Fibroblast of lung (primary cell): ENCODE data around the gene KCTD4. TPM values are rescaled to one million over a fixed set of nuclear protein-coding genes. Genes with fewer than 3 reads are reported as not detected.
"Not testable (repeated sequence)": the region's sequence is repeated elsewhere in the genome, so short reads cannot be mapped to it uniquely, and the experiment has no call there.

Experiments used
- DNase-seq, 2 donors: peaks; one replicate each; pipeline versions ENCODE4 v3.0.0 to v3.0.0-alpha.2; 2010; ENCODE audit warnings: low read depth in 2 of 2
- H2AFZ ChIP-seq: 2 replicates; pipeline ENCODE4 v1.5.1; 2012; ENCODE audit warnings: low read length, control low read depth, inconsistent platforms
- H3K27ac ChIP-seq: 2 replicates; pipeline ENCODE4 v1.5.1; 2011; ENCODE audit warnings: low read length, control low read depth; ENCODE audit not compliant: insufficient read depth
- H3K27me3 ChIP-seq: 2 replicates; pipeline ENCODE4 v1.5.1; 2011; ENCODE audit warnings: mild to moderate bottlenecking, low read length; ENCODE audit not compliant: control insufficient read depth, insufficient read depth
- H3K36me3 ChIP-seq: 2 replicates; pipeline ENCODE4 v1.5.1; 2011; ENCODE audit warnings: low read length; ENCODE audit not compliant: control insufficient read depth, insufficient read depth
- H3K4me1 ChIP-seq: 2 replicates; pipeline ENCODE4 v1.5.1; 2011; ENCODE audit warnings: low read length; ENCODE audit not compliant: control insufficient read depth, insufficient read depth; ENCODE audit errors: extremely low read depth
- H3K4me2 ChIP-seq: 2 replicates; pipeline ENCODE4 v1.5.1; 2011; ENCODE audit warnings: low read length, control low read depth; ENCODE audit not compliant: insufficient read depth; ENCODE audit errors: extremely low read depth
- H3K4me3 ChIP-seq, 4 experiments: fragments of 200-600 bp in 1 of 4; sonication (generic) in 1 of 4; replicated peaks in 1 of 4; 2 replicates each; pipeline ENCODE4 v1.5.1; 2011 to 2016; ENCODE audit warnings: low read length in 4 of 4, low read depth in 3 of 4, mild to moderate bottlenecking in 3 of 4, control low read depth in 2 of 4, inconsistent platforms in 1 of 4, mixed read lengths in 1 of 4; ENCODE audit not compliant: insufficient read depth in 1 of 4; ENCODE audit errors: control extremely low read depth in 1 of 4
- H3K79me2 ChIP-seq: 2 replicates; pipeline ENCODE4 v1.5.1; 2012; ENCODE audit warnings: mild to moderate bottlenecking, low read length, inconsistent platforms; ENCODE audit not compliant: control insufficient read depth, insufficient read depth
- H3K9ac ChIP-seq: 2 replicates; pipeline ENCODE4 v1.5.1; 2011; ENCODE audit warnings: mild to moderate bottlenecking, low read length, control low read depth; ENCODE audit not compliant: insufficient read depth
- H3K9me3 ChIP-seq: 2 replicates; pipeline ENCODE4 v1.5.1; 2012; ENCODE audit warnings: low read depth, low read length; ENCODE audit not compliant: control insufficient read depth, insufficient read depth
- H4K20me1 ChIP-seq: 2 replicates; pipeline ENCODE4 v1.5.1; 2011; ENCODE audit warnings: low read length; ENCODE audit not compliant: control insufficient read depth, insufficient read depth; ENCODE audit errors: extremely low read depth
- CTCF ChIP-seq, 2 donors: IDR thresholded peaks in 1 of 2; conservative IDR thresholded peaks in 1 of 2; 1 replicate in 1 of 2; 2 replicates in 1 of 2; pipeline ENCODE4 v1.5.1; 2011 to 2012; ENCODE audit warnings: low read length in 2 of 2, control low read depth in 1 of 2, inconsistent platforms in 1 of 2, low read depth in 1 of 2, mild to moderate bottlenecking in 1 of 2
- EZH2 ChIP-seq: IDR thresholded peaks from 2 replicates; pipeline ENCODE4 v1.5.1; 2012; ENCODE audit warnings: low read length, control low read depth, mild to moderate bottlenecking; ENCODE audit errors: missing control alignments
- polyA plus RNA-seq, 2 donors: library from polyadenylated mRNA; depleted of rRNA in 1 of 2; stranded (reverse) in 1 of 2; unstranded in 1 of 2; fragments of >200 nt; gene quantifications; 2 replicates each; pipeline ENCODE4 v1.2.1, GENCODE V29; 2011 to 2012; ENCODE audit warnings: missing spikeins in 1 of 2
- total RNA-seq: library from RNA; depleted of rRNA; stranded (reverse); fragments of >200 nt; gene quantifications from 2 replicates; pipeline ENCODE4 v1.2.1, GENCODE V29; 2014

The KCTD4 gene
- total and polyA plus RNA-seq, 2 donors (not counting 1 experiment from before 2014, with no cell fraction given): under 0.01 to 0.54 TPM

- H3K79me2 ChIP-seq: no peaks in the 10 kb centered on the region
- no peaks in the 10 kb centered on the region for H3K9me3 ChIP-seq
- no peak overlapping the region for H2AFZ ChIP-seq
- H3K9ac ChIP-seq: no peak overlapping the region
- no peak for DNase-seq
- no peak overlapping the region for H3K27ac ChIP-seq
- no peaks in the 10 kb centered on the region for H3K27me3 ChIP-seq
- H3K4me3 ChIP-seq: no peak overlapping the region
- no peak overlapping the region for H3K4me2 ChIP-seq
- H3K36me3 ChIP-seq: no peaks in the 10 kb centered on the region
- peaks cover 13% of the 10 kb centered on the region for H3K4me1 ChIP-seq
- TF ChIP-seq EZH2 (no peak), CTCF (conservative IDR thresholded peaks at IDR 0.05 in 1 of 2, IDR thresholded peaks at IDR 0.05 in 1 of 2; ENCODE audit: low read depth in 1 of 2, low read length in 2 of 2) (no peak)
- H4K20me1 ChIP-seq: no peaks in the 10 kb centered on the region
Observed at GRCh38 chr13:45191874-45192273, 9.0 kb downstream of the KCTD4 start.

- H2AFZ ChIP-seq, H3K4me1 ChIP-seq, H3K4me3 ChIP-seq, H3K9ac ChIP-seq, H3K27ac ChIP-seq, H4K20me1 ChIP-seq, H3K79me2 ChIP-seq, H3K36me3 ChIP-seq, H3K27me3 ChIP-seq, H3K9me3 ChIP-seq, H3K4me2 ChIP-seq: not testable (repeated sequence)
- DNase-seq: peak; percentile 54 to 88
Observed at GRCh38 chr13:45189511-45189910, 11.3 kb downstream of the KCTD4 start.

- H3K9ac ChIP-seq, DNase-seq, H3K27ac ChIP-seq, H3K79me2 ChIP-seq, H3K4me2 ChIP-seq, H3K36me3 ChIP-seq, H3K4me3 ChIP-seq, H2AFZ ChIP-seq, H3K27me3 ChIP-seq, H3K9me3 ChIP-seq, H4K20me1 ChIP-seq, H3K4me1 ChIP-seq: not testable (repeated sequence)
Observed at GRCh38 chr13:45189077-45189476, 11.8 kb downstream of the KCTD4 start.

GRCh38 chr13:45185286-45185685 is 15.6 kb downstream of the KCTD4 start:
- no peak for DNase-seq
- TF ChIP-seq CTCF (conservative IDR thresholded peaks at IDR 0.05 in 1 of 2, IDR thresholded peaks at IDR 0.05 in 1 of 2; ENCODE audit: low read depth in 1 of 2, low read length in 2 of 2): no peak
- TF ChIP-seq EZH2: no peak

More at GRCh38 chr13:45185286-45185685, 15.6 kb downstream of the KCTD4 start:
- Histone ChIP-seq H4K20me1 (no peaks in the 10 kb centered on the region), H2AFZ (no peak overlapping the region), H3K27me3 (no peaks in the 10 kb centered on the region), H3K9ac (no peak overlapping the region), H3K4me3 (no peak overlapping the region), H3K4me1 (no peaks in the 10 kb centered on the region), H3K36me3 (peaks cover 1% of the 10 kb centered on the region), H3K27ac (no peak overlapping the region), H3K79me2 (no peaks in the 10 kb centered on the region), H3K4me2 (no peak overlapping the region), H3K9me3 (no peaks in the 10 kb centered on the region)
